Measurements from ENCODE around the gene TBC1D28.
"Not testable (repeated sequence)": the region's sequence is repeated elsewhere in the genome, so short reads cannot be mapped to it uniquely, and the experiment has no call there.

TBC1D28 gene

GRCh38 chr17:18617613-18618012 lies 26.6 kb downstream of the TBC1D28 start:
- DNase-seq (ENCODE audit: low read depth in 2 of 3, low spot score in 1 of 3): not testable (repeated sequence)

GRCh38 chr17:18613016-18613415 lies 31.2 kb downstream of the TBC1D28 start:
- DNase-seq (ENCODE audit: low read depth in 2 of 3, low spot score in 1 of 3): not testable (repeated sequence)

GRCh38 chr17:18593138-18593537 lies 51.1 kb downstream of the TBC1D28 start:
- DNase-seq (ENCODE audit: low read depth in 2 of 3, low spot score in 1 of 3): not testable (repeated sequence)
